ENCODE data around the gene ZCCHC4. TPM values are rescaled to one million over a fixed set of nuclear protein-coding genes. Genes with fewer than 3 reads are reported as not detected.
A peak's percentile ranks its signal among the peaks of the same experiment; 100 is the strongest.

The ZCCHC4 gene
- total RNA-seq, 1 experiment from 2014 or later, result 12.3 TPM

- RAD21 ChIA-PET (ENCODE audit: low non-redundant PET in 1 of 2, low total read pairs in 2 of 2, uncharacterized antibody in 2 of 2, unreplicated experiment in 2 of 2), result no interaction called here
- H3K9me2 ChIP-seq (ENCODE audit: insufficient read depth), result no peaks in the 10 kb centered on the region
- no peak overlapping the region for H3K4me3 ChIP-seq (replicated peaks in 1 of 2; ENCODE audit: low read depth in 1 of 2, low read length in 2 of 2)
- H2AFZ ChIP-seq (ENCODE audit: low read depth, low read length, poor library complexity, severe bottlenecking), result no peak overlapping the region
- no peak overlapping the region for H3K9ac ChIP-seq (ENCODE audit: low read length)
- no TSS peak for BruUV-seq (replicated peaks)
- POLR2A ChIA-PET, result no interaction called here
- H4K20me1 ChIP-seq (ENCODE audit: insufficient read depth), result no peaks in the 10 kb centered on the region
- CTCF ChIA-PET, result no interaction called here
- peaks cover 20 to 23% of the 10 kb centered on the region in 2 experiments; a peak in 3 of 4 replicates for H3K36me3 ChIP-seq (ENCODE audit: control insufficient read depth in 1 of 2, insufficient read depth in 2 of 2, low read length in 2 of 2)
- ATAC-seq (no peak), DNase-seq (ENCODE audit: low read depth, low spot score) (no peak)
- no peaks in the 10 kb centered on the region for H3K79me2 ChIP-seq (ENCODE audit: insufficient read depth, low read length)
- no peaks in the 10 kb centered on the region for H3K4me1 ChIP-seq (ENCODE audit: control insufficient read depth in 1 of 2, insufficient read depth in 2 of 2, low read length in 2 of 2)
- intact Hi-C loops (cut with micrococcal nuclease), result no loop called here
- no peak overlapping the region for H3K27ac ChIP-seq (ENCODE audit: low read depth, low read length)
- H3K9me3 ChIP-seq (ENCODE audit: control insufficient read depth in 1 of 2, insufficient read depth in 1 of 2, low read depth in 1 of 2, low read length in 2 of 2), result no peaks in the 10 kb centered on the region
- no peak overlapping the region for H3K4me2 ChIP-seq (ENCODE audit: low read length)
- no peaks in the 10 kb centered on the region for H3K27me3 ChIP-seq (ENCODE audit: insufficient read depth, low read length)
- TF ChIP-seq REST (IDR thresholded peaks at IDR 0.05; ENCODE audit: low read depth) (0 out of 2 replicates have a peak, but pooled peaks have one; percentile 15), POLR2A (IDR thresholded peaks at IDR 0.05; ENCODE audit: borderline replicate concordance, extremely low read depth, insufficient read depth, insufficient read length) (no peak), FOSL1 (IDR thresholded peaks at IDR 0.05; ENCODE audit: low read depth) (no peak)
Measured at GRCh38 chr4:25386926-25387325, 74.4 kb downstream of the ZCCHC4 start.

GRCh38 chr4:25397305-25397704 lies 84.7 kb downstream of the ZCCHC4 start:
- Histone ChIP-seq H3K27me3 (ENCODE audit: insufficient read depth, low read length) (no peaks in the 10 kb centered on the region), H3K9ac (ENCODE audit: low read length) (no peak overlapping the region), H3K4me3 (replicated peaks in 1 of 2; ENCODE audit: low read depth in 1 of 2, low read length in 2 of 2) (no peak overlapping the region), H3K9me3 (ENCODE audit: control insufficient read depth in 1 of 2, insufficient read depth in 1 of 2, low read depth in 1 of 2, low read length in 2 of 2) (no peaks in the 10 kb centered on the region), H3K79me2 (ENCODE audit: insufficient read depth, low read length) (no peaks in the 10 kb centered on the region), H3K27ac (ENCODE audit: low read depth, low read length) (no peak overlapping the region), H4K20me1 (ENCODE audit: insufficient read depth) (no peaks in the 10 kb centered on the region), H2AFZ (ENCODE audit: low read depth, low read length, poor library complexity, severe bottlenecking) (no peak overlapping the region), H3K4me2 (ENCODE audit: low read length) (no peak overlapping the region), H3K4me1 (ENCODE audit: control insufficient read depth in 1 of 2, insufficient read depth in 2 of 2, low read length in 2 of 2) (no peaks in the 10 kb centered on the region), H3K9me2 (ENCODE audit: insufficient read depth) (no peaks in the 10 kb centered on the region), H3K36me3 (ENCODE audit: control insufficient read depth in 1 of 2, insufficient read depth in 2 of 2, low read length in 2 of 2) (peaks cover 28 to 41% of the 10 kb centered on the region in 2 experiments)
- RAD21 ChIA-PET (ENCODE audit: low non-redundant PET in 1 of 2, low total read pairs in 2 of 2, uncharacterized antibody in 2 of 2, unreplicated experiment in 2 of 2), result no interaction called here
- ATAC-seq (no peak), DNase-seq (ENCODE audit: low read depth, low spot score) (no peak)
- CTCF ChIA-PET, result no interaction called here
- intact Hi-C loops (cut with micrococcal nuclease), result no loop called here
- POLR2A ChIA-PET, result no interaction called here
- BruUV-seq (replicated peaks), result no TSS peak
- no peak for TF ChIP-seq SP1 (IDR thresholded peaks at IDR 0.05; ENCODE audit: low read depth)
- no peak for TF ChIP-seq CTCF (IDR thresholded peaks at IDR 0.05 in 2 of 3, conservative IDR thresholded peaks at IDR 0.05 in 1 of 3; ENCODE audit: borderline replicate concordance in 1 of 3, insufficient read depth in 1 of 3, low read depth in 2 of 3, low read length in 2 of 3)
- no peak for TF ChIP-seq MAX (IDR thresholded peaks at IDR 0.05)
- TF ChIP-seq ATF3 (IDR thresholded peaks at IDR 0.05), result no peak
- TF ChIP-seq FOSL1 (IDR thresholded peaks at IDR 0.05; ENCODE audit: low read depth), result no peak
- no peak for TF ChIP-seq ELF1 (IDR thresholded peaks at IDR 0.05; ENCODE audit: borderline replicate concordance, low read depth)
- no peak for TF ChIP-seq SIN3A (IDR thresholded peaks at IDR 0.05; ENCODE audit: low read depth)
- no peak for TF ChIP-seq REST (IDR thresholded peaks at IDR 0.05; ENCODE audit: low read depth)
- TF ChIP-seq JUND (IDR thresholded peaks at IDR 0.05), result no peak
- no peak for TF ChIP-seq TCF7L2 (IDR thresholded peaks at IDR 0.05; ENCODE audit: borderline replicate concordance, extremely low read depth, insufficient read depth, insufficient read length)
